ENCODE results near the gene CERS3. TPM values are rescaled to one million over a fixed set of nuclear protein-coding genes. Genes with fewer than 3 reads are reported as not detected.

CERS3 gene
- total and polyA plus RNA-seq, 4 donors: 0.10 to 0.23 (median 0.12) TPM; not detected in 1

DNA sequence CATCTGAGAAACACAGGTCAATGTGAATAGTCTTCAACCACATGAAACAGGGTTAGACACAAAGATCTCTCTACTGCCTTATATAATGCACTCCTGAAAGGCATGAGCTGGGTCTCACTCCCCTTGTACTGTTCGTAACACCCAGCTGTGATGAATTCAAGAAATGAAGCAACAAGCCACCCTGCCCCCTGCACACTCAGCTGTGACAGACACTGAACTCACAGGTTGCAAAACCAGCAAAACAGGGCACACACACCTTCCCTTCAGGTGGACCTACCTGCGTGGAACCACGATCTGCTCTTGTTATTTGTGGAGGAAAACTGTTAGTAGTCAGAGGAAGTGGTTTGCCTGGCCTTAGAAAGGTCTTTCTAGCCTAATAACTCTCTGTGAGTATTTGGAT, 64.5 kb downstream of the CERS3 start:
- no peak for DNase-seq
- Histone ChIP-seq H3K36me3 (ENCODE audit: control insufficient read depth in 4 of 4, insufficient read depth in 4 of 4, low read length in 4 of 4) (no peaks in the 10 kb centered on the region), H3K9me3 (ENCODE audit: control insufficient read depth in 4 of 4, insufficient read depth in 3 of 4, low read length in 3 of 4) (peaks cover 0 to 3% (median 1%) of the 10 kb centered on the region in 4 donors), H3K27me3 (ENCODE audit: control insufficient read depth in 3 of 3, insufficient read depth in 3 of 3, low read length in 2 of 3) (no peaks in the 10 kb centered on the region), H3K4me1 (ENCODE audit: control insufficient read depth in 5 of 5, insufficient read depth in 5 of 5, low read length in 5 of 5) (peaks cover 2 to 10% (median 5%) of the 10 kb centered on the region in 5 donors), H3K4me3 (no peak overlapping the region), H3K9ac (ENCODE audit: insufficient read depth in 1 of 2, low read length in 2 of 2) (no peak overlapping the region), H3K27ac (ENCODE audit: low read depth in 1 of 2, low read length in 1 of 2) (no peak overlapping the region)
- ATAC-seq (ENCODE audit: insufficient read depth, low FRiP score): no peak
- WGBS, 2 donors: 63 to 84% methylated on average over 3 of the region's 3 CpGs
- TF ChIP-seq, protein P1, sequence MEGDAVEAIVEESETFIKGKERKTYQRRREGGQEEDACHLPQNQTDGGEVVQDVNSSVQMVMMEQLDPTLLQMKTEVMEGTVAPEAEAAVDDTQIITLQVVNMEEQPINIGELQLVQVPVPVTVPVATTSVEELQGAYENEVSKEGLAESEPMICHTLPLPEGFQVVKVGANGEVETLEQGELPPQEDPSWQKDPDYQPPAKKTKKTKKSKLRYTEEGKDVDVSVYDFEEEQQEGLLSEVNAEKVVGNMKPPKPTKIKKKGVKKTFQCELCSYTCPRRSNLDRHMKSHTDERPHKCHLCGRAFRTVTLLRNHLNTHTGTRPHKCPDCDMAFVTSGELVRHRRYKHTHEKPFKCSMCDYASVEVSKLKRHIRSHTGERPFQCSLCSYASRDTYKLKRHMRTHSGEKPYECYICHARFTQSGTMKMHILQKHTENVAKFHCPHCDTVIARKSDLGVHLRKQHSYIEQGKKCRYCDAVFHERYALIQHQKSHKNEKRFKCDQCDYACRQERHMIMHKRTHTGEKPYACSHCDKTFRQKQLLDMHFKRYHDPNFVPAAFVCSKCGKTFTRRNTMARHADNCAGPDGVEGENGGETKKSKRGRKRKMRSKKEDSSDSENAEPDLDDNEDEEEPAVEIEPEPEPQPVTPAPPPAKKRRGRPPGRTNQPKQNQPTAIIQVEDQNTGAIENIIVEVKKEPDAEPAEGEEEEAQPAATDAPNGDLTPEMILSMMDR (IDR thresholded peaks at IDR 0.05; ENCODE audit: control extremely low read depth, extremely low read depth): no peak

DNA sequence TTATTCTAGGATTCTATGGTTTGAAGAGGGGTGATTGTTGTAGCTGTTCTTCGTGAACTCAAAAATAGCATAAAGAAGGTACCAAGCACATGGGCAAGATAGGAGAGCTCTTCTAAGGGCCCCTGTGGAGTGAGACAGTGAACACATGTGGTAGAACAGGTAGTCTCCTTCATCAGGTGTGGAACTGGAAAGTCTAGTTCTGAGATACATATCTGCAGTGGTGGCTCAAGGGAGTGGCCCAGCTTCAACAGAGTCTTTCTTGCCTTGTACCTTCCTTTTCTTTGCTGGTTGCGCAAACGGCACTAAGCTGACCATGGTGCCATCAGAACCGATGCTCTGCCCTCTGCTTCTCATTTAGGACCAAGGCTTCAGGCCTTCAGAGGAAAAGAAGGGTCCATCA, 65.2 kb downstream of the CERS3 start:
- H3K36me3 ChIP-seq (ENCODE audit: control insufficient read depth in 4 of 4, insufficient read depth in 4 of 4, low read length in 4 of 4): no peaks in the 10 kb centered on the region
- H3K27ac ChIP-seq (ENCODE audit: low read depth in 1 of 2, low read length in 1 of 2): no peak overlapping the region
- no peak overlapping the region for H3K9ac ChIP-seq (ENCODE audit: insufficient read depth in 1 of 2, low read length in 2 of 2)
- peaks cover 2 to 7% (median 5%) of the 10 kb centered on the region in 5 donors for H3K4me1 ChIP-seq (ENCODE audit: control insufficient read depth in 5 of 5, insufficient read depth in 5 of 5, low read length in 5 of 5)
- no peak for ATAC-seq (ENCODE audit: insufficient read depth, low FRiP score)
- 87 to 97% methylated on average over 4 of the region's 4 CpGs for WGBS, 2 donors
- DNase-seq: no peak
- no peak overlapping the region for H3K4me3 ChIP-seq
- peaks cover 2 to 7% (median 3%) of the 10 kb centered on the region in 4 donors for H3K9me3 ChIP-seq (ENCODE audit: control insufficient read depth in 4 of 4, insufficient read depth in 3 of 4, low read length in 3 of 4)
- TF ChIP-seq, protein P1 (IDR thresholded peaks at IDR 0.05; ENCODE audit: control extremely low read depth, extremely low read depth): no peak
- no peaks in the 10 kb centered on the region for H3K27me3 ChIP-seq (ENCODE audit: control insufficient read depth in 3 of 3, insufficient read depth in 3 of 3, low read length in 2 of 3)

DNA sequence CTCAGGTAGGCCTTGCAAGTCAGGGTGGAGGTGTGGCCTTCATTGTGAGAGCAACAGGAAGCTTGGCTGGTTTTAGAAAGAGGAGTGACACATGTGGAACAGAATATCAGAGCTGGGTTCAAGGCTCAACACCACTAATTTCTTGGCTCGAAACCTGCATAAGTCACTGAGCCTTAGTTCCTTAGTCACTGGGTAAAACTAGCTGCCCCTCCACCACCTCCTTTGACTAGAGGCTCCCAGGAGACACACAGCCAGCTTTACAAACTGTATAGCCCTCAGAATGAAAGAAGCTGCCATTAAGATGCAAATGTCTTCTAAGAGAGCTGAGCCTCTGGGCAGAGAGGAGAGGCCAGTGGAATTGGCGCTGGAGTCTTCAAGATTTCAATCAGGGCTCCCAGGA, 67.7 kb downstream of the CERS3 start:
- ATAC-seq (ENCODE audit: insufficient read depth, low FRiP score): no peak
- H3K9ac ChIP-seq (ENCODE audit: insufficient read depth in 1 of 2, low read length in 2 of 2): no peak overlapping the region
- no peaks in the 10 kb centered on the region for H3K36me3 ChIP-seq (ENCODE audit: control insufficient read depth in 4 of 4, insufficient read depth in 4 of 4, low read length in 4 of 4)
- H3K9me3 ChIP-seq (ENCODE audit: control insufficient read depth in 4 of 4, insufficient read depth in 3 of 4, low read length in 3 of 4): peaks cover 3 to 16% (median 6%) of the 10 kb centered on the region in 4 donors
- TF ChIP-seq, protein P1 (IDR thresholded peaks at IDR 0.05; ENCODE audit: control extremely low read depth, extremely low read depth): no peak
- H3K27me3 ChIP-seq (ENCODE audit: control insufficient read depth in 3 of 3, insufficient read depth in 3 of 3, low read length in 2 of 3): no peaks in the 10 kb centered on the region
- H3K4me3 ChIP-seq: no peak overlapping the region
- no peak for DNase-seq
- no peak overlapping the region for H3K27ac ChIP-seq (ENCODE audit: low read depth in 1 of 2, low read length in 1 of 2)
- H3K4me1 ChIP-seq (ENCODE audit: control insufficient read depth in 5 of 5, insufficient read depth in 5 of 5, low read length in 5 of 5): peaks cover 0 to 5% (median 0%) of the 10 kb centered on the region in 5 donors
- 24 to 76% methylated on average over 2 of the region's 2 CpGs for WGBS, 2 donors

DNA sequence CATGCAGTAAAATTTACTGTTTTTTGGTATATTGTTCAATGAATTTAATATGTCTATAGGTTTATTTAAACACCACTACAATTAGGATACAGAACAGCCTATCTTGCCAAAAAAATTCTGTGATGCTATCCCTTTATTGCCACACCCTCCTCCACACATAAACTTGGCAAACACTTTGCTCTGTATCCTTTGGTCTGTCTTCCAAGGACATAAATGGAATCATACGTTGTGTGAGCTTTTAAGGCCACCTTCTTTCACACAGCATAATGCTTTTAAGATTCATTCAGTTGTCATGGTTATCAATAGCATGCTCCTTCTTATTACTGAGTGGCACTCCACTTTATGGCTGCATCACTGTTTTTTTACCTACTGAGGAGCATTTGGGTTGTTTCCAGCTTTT, 71.5 kb downstream of the CERS3 start:
- H3K9ac ChIP-seq (ENCODE audit: insufficient read depth in 1 of 2, low read length in 2 of 2): no peak overlapping the region
- DNase-seq: peak in 1 of 3 donors; percentile 32
- no peaks in the 10 kb centered on the region for H3K27me3 ChIP-seq (ENCODE audit: control insufficient read depth in 3 of 3, insufficient read depth in 3 of 3, low read length in 2 of 3)
- no peak for ATAC-seq (ENCODE audit: insufficient read depth, low FRiP score)
- TF ChIP-seq, protein P1 (IDR thresholded peaks at IDR 0.05; ENCODE audit: control extremely low read depth, extremely low read depth): no peak
- H3K4me3 ChIP-seq: no peak overlapping the region
- H3K36me3 ChIP-seq (ENCODE audit: control insufficient read depth in 4 of 4, insufficient read depth in 4 of 4, low read length in 4 of 4): no peaks in the 10 kb centered on the region
- no peaks in the 10 kb centered on the region for H3K4me1 ChIP-seq (ENCODE audit: control insufficient read depth in 5 of 5, insufficient read depth in 5 of 5, low read length in 5 of 5)
- H3K27ac ChIP-seq (ENCODE audit: low read depth in 1 of 2, low read length in 1 of 2): no peak overlapping the region
- WGBS, 2 donors: 78 to 83% methylated on average over 1 of the region's 1 CpG
- H3K9me3 ChIP-seq (ENCODE audit: control insufficient read depth in 4 of 4, insufficient read depth in 3 of 4, low read length in 3 of 4): peaks cover 3 to 19% (median 6%) of the 10 kb centered on the region in 4 donors

Measured in lung (tissue), 12 donors.